RKO (cell line): Measurements from ENCODE around the gene MDFIC2.
"Not testable (repeated sequence)": the region's sequence is repeated elsewhere in the genome, so short reads cannot be mapped to it uniquely, and the experiment has no call there.

ENCODE experiments used
- DNase-seq: peaks from one replicate; pipeline ENCODE4 v3.0.0-alpha.2; 2016; ENCODE audit warnings: low spot score

MDFIC2 gene

DNA sequence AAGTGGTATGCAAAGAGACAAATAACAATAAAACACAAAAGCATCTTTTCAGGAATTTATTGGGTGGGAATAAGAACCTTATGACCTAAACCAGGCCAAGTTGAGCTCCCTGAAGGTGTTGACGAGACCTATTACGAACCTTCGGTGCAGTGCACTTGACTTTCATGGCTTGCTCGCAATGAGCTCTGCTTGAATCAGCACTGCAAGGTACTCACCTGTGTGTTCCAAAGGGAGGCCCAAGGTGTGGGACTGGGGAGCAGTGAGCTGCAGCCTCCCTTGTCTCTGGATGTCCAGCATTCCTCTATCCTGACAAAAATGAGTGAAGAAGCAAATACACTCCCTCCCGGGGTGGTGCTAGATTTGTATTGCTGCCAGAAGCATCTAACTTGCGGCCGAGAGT, at the start of gene MDFIC2:
Gene MDFIC2, minus strand, starts transcription at position 303 of the 400 bp plus-strand sequence. CDS start 665 bp downstream, outside the sequence.
- DNase-seq, result no peak

GRCh38 chr3:70360979-70361760, 48.7 kb upstream of the MDFIC2 start:
- peak; percentile 55 for DNase-seq

DNA sequence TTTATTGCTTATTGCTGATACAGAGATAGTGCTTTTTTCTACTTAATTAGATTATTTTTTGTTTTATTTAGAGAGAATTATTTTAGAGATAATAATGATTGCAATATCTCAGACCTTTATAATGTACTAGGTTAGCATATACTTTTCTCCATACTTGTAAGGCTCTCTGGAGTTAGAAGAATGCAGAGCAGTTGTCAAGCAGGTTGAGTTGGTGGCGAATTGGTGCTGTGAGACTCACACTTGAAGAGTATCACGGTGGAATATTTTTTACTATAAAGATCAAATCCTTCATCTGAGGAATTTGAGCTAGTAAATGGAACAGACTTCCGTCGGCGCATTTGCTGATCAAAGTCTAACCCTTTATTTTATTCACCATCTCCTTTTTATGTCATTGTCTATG, 47.3 kb upstream of the MDFIC2 start:
- no peak for DNase-seq

- peak; percentile 65 for DNase-seq
These were observed 46.6 kb upstream of the MDFIC2 start for GRCh38 chr3:70358978-70359580.

GRCh38 chr3:70352215-70352614, 39.8 kb upstream of the MDFIC2 start:
- no peak for DNase-seq

- no peak for DNase-seq
These were observed 29.7 kb upstream of the MDFIC2 start for GRCh38 chr3:70342149-70342548.

- DNase-seq, result not testable (repeated sequence)
These were observed 24.4 kb upstream of the MDFIC2 start for GRCh38 chr3:70336885-70337284.

- DNase-seq, result no peak
These were observed 20.6 kb upstream of the MDFIC2 start for GRCh38 chr3:70333080-70333479.

- DNase-seq, result no peak
These were observed 2.6 kb upstream of the MDFIC2 start for GRCh38 chr3:70315021-70315420.

DNA sequence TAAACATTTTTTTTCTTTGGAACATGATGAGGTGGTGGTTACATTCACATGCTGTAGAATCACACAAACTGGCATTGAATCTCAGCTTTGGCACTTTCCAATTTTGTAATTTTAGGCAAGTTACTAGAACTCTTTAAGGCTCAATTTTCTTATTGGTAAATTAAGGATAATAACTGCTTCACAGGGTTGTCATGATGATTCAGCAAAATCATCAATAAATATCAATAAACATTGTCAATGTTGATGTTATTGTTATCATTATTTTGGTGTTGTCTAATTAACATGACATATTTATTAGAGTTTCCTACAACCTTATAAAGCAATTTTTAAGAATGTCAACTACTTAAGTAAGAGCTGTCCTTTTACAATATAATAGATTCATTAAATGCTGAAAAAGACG, 1.6 kb downstream of the MDFIC2 start:
- DNase-seq, result no peak

DNA sequence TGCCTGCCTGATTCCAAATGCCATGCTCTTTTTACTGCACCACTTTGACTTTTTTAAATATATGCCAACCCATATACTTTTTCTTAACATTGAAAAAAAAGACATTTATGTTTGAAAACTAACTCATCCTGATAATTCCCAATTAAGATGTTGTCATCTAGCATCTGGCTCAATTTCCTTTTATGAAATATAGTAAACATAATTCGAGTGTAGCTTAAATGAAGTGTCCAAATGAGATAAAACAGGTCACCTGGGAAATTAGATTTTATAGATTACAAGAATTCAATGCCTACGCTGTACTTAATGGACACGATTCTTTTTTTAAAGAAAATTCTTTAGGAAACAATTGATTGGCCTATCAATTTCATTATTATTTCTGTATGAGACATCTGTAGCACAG, 2.8 kb downstream of the MDFIC2 start:
- DNase-seq, result no peak

GRCh38 chr3:70308760-70309159, 3.7 kb downstream of the MDFIC2 start:
- DNase-seq, result peak; percentile 16

GRCh38 chr3:70306736-70307135, 5.7 kb downstream of the MDFIC2 start:
- no peak for DNase-seq

DNA sequence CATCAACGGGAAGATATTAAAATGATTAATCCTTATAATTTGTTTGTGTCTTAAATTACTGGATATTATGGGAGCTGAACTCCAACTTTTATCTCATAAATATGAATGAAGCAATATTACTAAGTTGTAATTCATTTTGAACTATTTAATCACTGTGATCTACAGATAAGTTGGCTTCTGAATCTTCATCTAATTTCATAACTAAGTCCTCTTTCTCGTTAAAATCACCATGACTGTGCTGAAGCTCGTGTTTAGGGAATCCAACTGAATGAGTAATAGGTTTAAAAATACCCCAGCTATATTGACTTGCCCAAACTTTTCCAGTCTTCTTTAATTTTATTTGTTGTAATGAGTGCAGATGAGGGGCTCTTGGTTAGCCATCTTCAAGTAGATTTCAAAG, 14.1 kb downstream of the MDFIC2 start:
- DNase-seq, result no peak

GRCh38 chr3:70291097-70291482, 21.3 kb downstream of the MDFIC2 start:
- DNase-seq, result no peak

DNA sequence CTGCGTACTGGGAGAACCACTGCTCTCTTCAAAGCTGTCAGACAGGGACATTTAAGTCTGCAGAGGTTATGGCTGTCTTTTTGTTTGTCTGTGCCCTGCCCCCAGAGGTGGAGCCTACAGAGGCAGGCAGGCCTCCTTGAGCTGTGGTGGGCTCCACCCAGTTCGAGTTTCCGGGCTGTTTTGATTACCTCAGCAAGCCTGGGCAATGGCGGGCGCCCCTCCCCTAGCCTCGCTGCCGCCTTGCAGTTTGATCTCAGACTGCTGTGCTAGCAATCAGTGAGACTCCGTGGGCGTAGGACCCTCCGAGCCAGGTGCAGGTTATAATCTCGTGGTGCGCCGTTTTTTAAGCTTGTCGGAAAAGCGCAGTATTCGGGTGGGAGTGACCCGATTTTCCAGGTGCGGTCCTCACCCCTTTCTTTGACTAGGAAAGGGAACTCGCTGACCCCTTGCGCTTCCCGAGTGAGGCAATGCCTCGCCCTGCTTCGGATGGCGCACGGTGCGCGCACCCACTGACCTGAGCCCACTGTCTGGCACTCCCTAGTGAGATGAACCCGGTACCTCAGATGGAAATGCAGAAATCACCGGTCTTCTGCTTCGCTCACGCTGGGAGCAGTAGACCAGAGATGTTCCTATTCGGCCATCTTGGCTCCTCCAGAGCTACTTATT, 21.9 kb downstream of the MDFIC2 start:
- not testable (repeated sequence) for DNase-seq

GRCh38 chr3:70281663-70282062, 30.8 kb downstream of the MDFIC2 start:
- DNase-seq, result no peak

- no peak for DNase-seq
These were observed 35.1 kb downstream of the MDFIC2 start for GRCh38 chr3:70277304-70277703.

GRCh38 chr3:70276901-70277300, 35.5 kb downstream of the MDFIC2 start:
- no peak for DNase-seq

- DNase-seq, result peak; percentile 29
These were observed 38.9 kb downstream of the MDFIC2 start for GRCh38 chr3:70273492-70273891.

DNA sequence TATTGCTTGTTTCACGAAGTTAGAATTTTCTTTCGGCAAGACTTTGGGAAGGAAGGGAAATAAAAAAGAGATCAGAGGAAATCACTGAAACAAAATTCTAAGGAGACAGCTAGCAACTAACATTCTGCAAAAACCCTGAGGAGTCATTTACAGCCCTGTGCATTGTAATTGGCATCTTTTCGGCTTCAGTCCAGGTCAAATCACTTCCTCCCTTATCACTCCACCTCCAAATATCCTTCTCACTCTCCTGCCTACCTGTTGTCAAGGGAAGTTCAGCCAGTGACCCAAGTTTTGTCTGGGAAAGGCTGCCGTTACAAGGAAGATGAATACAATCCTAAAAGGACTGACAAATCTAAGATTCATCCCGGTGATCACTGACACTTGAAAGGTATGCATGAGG, 39.6 kb downstream of the MDFIC2 start:
- no peak for DNase-seq

DNA sequence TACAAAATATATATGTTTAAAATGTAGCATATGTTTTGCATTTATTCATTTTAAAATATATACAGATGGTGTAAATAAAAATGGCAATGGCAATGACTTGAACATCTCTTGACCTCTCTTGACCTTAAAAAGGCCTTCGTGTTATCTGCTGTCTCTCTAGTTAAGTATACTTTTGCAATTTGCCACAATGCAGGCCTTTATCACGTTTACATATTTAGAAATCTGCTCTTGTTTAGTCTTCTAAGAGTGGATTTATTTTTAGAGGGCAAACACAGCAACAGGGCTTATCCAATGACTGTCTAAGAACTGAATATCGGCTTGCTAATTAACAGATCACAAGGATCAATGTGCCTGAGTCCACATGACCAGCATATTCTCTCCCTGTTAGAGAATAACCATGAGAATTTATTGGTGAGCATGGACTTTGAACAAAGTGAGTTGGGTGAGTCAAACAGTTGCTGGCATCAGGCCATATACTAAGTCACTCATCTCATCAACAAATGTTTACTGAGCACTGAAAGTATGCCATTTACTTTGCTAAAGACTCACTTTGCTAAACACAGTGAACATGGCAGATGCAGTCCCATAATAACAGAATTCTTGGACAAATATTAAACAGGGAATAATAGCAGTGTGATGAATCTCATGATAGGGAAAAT, 48.2 kb downstream of the MDFIC2 start:
- peak; percentile 47 for DNase-seq

- DNase-seq, result no peak
These were observed 51.2 kb downstream of the MDFIC2 start for GRCh38 chr3:70261283-70261682.
